ENCODE data around the gene SLX1A.
"Not testable (repeated sequence)": the region's sequence is repeated elsewhere in the genome, so short reads cannot be mapped to it uniquely, and the experiment has no call there.

DNA sequence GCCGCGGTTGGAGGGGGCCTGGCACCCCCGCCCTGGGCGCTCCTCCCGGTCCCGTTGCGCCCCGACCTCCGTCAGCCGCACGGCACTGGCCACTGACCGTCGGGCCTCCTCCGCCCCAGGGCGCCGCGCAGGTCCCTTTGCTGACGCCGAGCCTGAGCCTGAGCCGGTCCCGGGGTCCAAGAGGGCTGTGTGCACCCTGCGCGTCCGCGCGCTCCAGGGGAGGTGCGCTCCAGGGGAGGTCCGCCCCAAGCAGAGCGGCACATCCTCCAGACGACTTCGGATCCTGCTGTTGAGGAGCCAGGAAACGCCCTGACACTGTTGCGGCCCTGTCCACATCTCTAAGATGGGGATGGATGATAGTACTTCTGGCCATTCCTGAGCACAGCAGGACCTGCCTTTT is 12.6 kb downstream of the SLX1A start:
- TF ChIP-seq, protein P1, sequence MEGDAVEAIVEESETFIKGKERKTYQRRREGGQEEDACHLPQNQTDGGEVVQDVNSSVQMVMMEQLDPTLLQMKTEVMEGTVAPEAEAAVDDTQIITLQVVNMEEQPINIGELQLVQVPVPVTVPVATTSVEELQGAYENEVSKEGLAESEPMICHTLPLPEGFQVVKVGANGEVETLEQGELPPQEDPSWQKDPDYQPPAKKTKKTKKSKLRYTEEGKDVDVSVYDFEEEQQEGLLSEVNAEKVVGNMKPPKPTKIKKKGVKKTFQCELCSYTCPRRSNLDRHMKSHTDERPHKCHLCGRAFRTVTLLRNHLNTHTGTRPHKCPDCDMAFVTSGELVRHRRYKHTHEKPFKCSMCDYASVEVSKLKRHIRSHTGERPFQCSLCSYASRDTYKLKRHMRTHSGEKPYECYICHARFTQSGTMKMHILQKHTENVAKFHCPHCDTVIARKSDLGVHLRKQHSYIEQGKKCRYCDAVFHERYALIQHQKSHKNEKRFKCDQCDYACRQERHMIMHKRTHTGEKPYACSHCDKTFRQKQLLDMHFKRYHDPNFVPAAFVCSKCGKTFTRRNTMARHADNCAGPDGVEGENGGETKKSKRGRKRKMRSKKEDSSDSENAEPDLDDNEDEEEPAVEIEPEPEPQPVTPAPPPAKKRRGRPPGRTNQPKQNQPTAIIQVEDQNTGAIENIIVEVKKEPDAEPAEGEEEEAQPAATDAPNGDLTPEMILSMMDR (IDR thresholded peaks at IDR 0.05): not testable (repeated sequence)
- not testable (repeated sequence) for TF ChIP-seq POLR2A (IDR thresholded peaks at IDR 0.05)

All from gastroesophageal sphincter (tissue), 3 donors.